HEK293 (cell line): ENCODE results near the gene LMO4.
A peak's percentile ranks its signal among the peaks of the same experiment; 100 is the strongest.

Source experiments
- GLI4 ChIP-seq: fragments of 450-650 bp; formaldehyde crosslinking; IDR thresholded peaks from 2 replicates; pipeline ENCODE4 v1.5.1; 2016; ENCODE audit warnings: missing biosample characterization, missing genetic modification characterization
- MZF1 ChIP-seq: fragments of 450-650 bp; formaldehyde crosslinking; IDR thresholded peaks from 2 replicates; pipeline ENCODE4 v1.5.1; 2017; ENCODE audit warnings: missing biosample characterization, missing genetic modification characterization, borderline replicate concordance
- RBAK ChIP-seq: fragments of 450-650 bp; formaldehyde crosslinking; IDR thresholded peaks from 2 replicates; pipeline ENCODE4 v1.5.1; 2016; ENCODE audit warnings: missing biosample characterization, missing genetic modification characterization
- REPIN1 ChIP-seq: fragments of 450-650 bp; formaldehyde crosslinking; IDR thresholded peaks from 2 replicates; pipeline ENCODE4 v1.5.1; 2017; ENCODE audit warnings: missing biosample characterization, missing genetic modification characterization, low read depth
- REST ChIP-seq: fragments of 450-650 bp; formaldehyde crosslinking; IDR thresholded peaks from 2 replicates; pipeline ENCODE4 v1.5.1; 2016; ENCODE audit warnings: missing biosample characterization, missing genetic modification characterization
- SCRT1 ChIP-seq: fragments of 450-650 bp; formaldehyde crosslinking; IDR thresholded peaks from 2 replicates; pipeline ENCODE4 v1.5.1; 2016; ENCODE audit warnings: missing biosample characterization, missing genetic modification characterization, borderline replicate concordance
- ZFHX2 ChIP-seq: fragments of 450-650 bp; formaldehyde crosslinking; conservative IDR thresholded peaks from 2 replicates; pipeline ENCODE4 v1.5.1; 2016; ENCODE audit warnings: missing biosample characterization, missing genetic modification characterization
- ZFP37 ChIP-seq: fragments of 450-650 bp; formaldehyde crosslinking; IDR thresholded peaks from 2 replicates; pipeline ENCODE4 v1.5.1; 2016; ENCODE audit warnings: missing biosample characterization, missing genetic modification characterization
- ZFP69B ChIP-seq: fragments of 450-650 bp; formaldehyde crosslinking; IDR thresholded peaks from 2 replicates; pipeline ENCODE4 v1.5.1; 2016; ENCODE audit warnings: missing biosample characterization, missing genetic modification characterization
- ZNF112 ChIP-seq: fragments of 450-650 bp; formaldehyde crosslinking; IDR thresholded peaks from 2 replicates; pipeline ENCODE4 v1.5.0; 2017; ENCODE audit warnings: missing biosample characterization, missing genetic modification characterization
- ZNF221 ChIP-seq: fragments of 450-650 bp; formaldehyde crosslinking; IDR thresholded peaks from 2 replicates; pipeline ENCODE4 v1.5.1; 2017; ENCODE audit warnings: missing biosample characterization, missing genetic modification characterization, borderline replicate concordance
- ZNF366 ChIP-seq: fragments of 450-650 bp; formaldehyde crosslinking; conservative IDR thresholded peaks from 2 replicates; pipeline ENCODE4 v1.5.1; 2016; ENCODE audit warnings: missing biosample characterization, missing genetic modification characterization
- ZNF394 ChIP-seq: fragments of 450-650 bp; formaldehyde crosslinking; IDR thresholded peaks from 2 replicates; pipeline ENCODE4 v1.5.1; 2016; ENCODE audit warnings: missing biosample characterization, missing genetic modification characterization, mild to moderate bottlenecking, moderate library complexity, borderline replicate concordance
- ZNF426 ChIP-seq: fragments of 450-650 bp; formaldehyde crosslinking; IDR thresholded peaks from 2 replicates; pipeline ENCODE4 v1.5.1; 2017; ENCODE audit warnings: missing biosample characterization, missing genetic modification characterization, mild to moderate bottlenecking, inconsistent platforms, moderate library complexity
- ZNF433 ChIP-seq: fragments of 450-650 bp; formaldehyde crosslinking; IDR thresholded peaks from 2 replicates; pipeline ENCODE4 v1.5.1; 2016; ENCODE audit warnings: missing biosample characterization, missing genetic modification characterization, low read depth
- ZNF510 ChIP-seq: fragments of 450-650 bp; formaldehyde crosslinking; IDR thresholded peaks from 2 replicates; pipeline ENCODE4 v1.5.1; 2018; ENCODE audit warnings: mild to moderate bottlenecking, missing genetic modification characterization, missing biosample characterization; ENCODE audit not compliant: insufficient replicate concordance
- ZNF561 ChIP-seq: fragments of 450-650 bp; IDR thresholded peaks from 2 replicates; pipeline ENCODE4 v1.5.1; 2018; ENCODE audit warnings: missing biosample characterization, missing genetic modification characterization, borderline replicate concordance
- ZNF654 ChIP-seq: fragments of 450-650 bp; formaldehyde crosslinking; IDR thresholded peaks from 2 replicates; pipeline ENCODE4 v1.5.1; 2016; ENCODE audit warnings: low read depth, missing biosample characterization, missing genetic modification characterization
- ZNF660 ChIP-seq: fragments of 450-650 bp; IDR thresholded peaks from 2 replicates; pipeline ENCODE4 v1.5.1; 2018; ENCODE audit warnings: missing biosample characterization, mild to moderate bottlenecking, missing genetic modification characterization
- ZNF677 ChIP-seq: fragments of 450-650 bp; IDR thresholded peaks from 2 replicates; pipeline ENCODE4 v1.5.0; 2018; ENCODE audit warnings: missing biosample characterization, mild to moderate bottlenecking, missing genetic modification characterization, moderate library complexity
- ZNF707 ChIP-seq: fragments of 450-650 bp; formaldehyde crosslinking; IDR thresholded peaks from 2 replicates; pipeline ENCODE4 v1.5.1; 2016; ENCODE audit warnings: missing biosample characterization, missing genetic modification characterization
- ZNF76 ChIP-seq: fragments of 450-650 bp; formaldehyde crosslinking; IDR thresholded peaks from 2 replicates; pipeline ENCODE4; 2016; ENCODE audit warnings: low read depth, missing biosample characterization, missing genetic modification characterization, borderline replicate concordance
- ZNF830 ChIP-seq: fragments of 450-650 bp; IDR thresholded peaks from 2 replicates; pipeline ENCODE4 v1.5.0; 2018; ENCODE audit warnings: missing biosample characterization, missing genetic modification characterization, low read depth, mild to moderate bottlenecking, moderate library complexity
- TF ChIP-seq, protein P1 (sequence below): fragments of 450-650 bp; formaldehyde crosslinking; conservative IDR thresholded peaks from 2 replicates; pipeline ENCODE4 v1.5.1; 2016; ENCODE audit warnings: low read depth, missing biosample characterization, missing genetic modification characterization
- TF ChIP-seq, protein P2 (sequence below): fragments of 450-650 bp; formaldehyde crosslinking; IDR thresholded peaks from 2 replicates; pipeline ENCODE4 v1.5.1; 2016; ENCODE audit warnings: missing biosample characterization, missing genetic modification characterization
- TF ChIP-seq, protein P3 (sequence below): fragments of 450-650 bp; formaldehyde crosslinking; IDR thresholded peaks from 2 replicates; pipeline ENCODE4 v1.5.0; 2017; ENCODE audit warnings: missing biosample characterization, missing genetic modification characterization, borderline replicate concordance

The LMO4 gene

DNA sequence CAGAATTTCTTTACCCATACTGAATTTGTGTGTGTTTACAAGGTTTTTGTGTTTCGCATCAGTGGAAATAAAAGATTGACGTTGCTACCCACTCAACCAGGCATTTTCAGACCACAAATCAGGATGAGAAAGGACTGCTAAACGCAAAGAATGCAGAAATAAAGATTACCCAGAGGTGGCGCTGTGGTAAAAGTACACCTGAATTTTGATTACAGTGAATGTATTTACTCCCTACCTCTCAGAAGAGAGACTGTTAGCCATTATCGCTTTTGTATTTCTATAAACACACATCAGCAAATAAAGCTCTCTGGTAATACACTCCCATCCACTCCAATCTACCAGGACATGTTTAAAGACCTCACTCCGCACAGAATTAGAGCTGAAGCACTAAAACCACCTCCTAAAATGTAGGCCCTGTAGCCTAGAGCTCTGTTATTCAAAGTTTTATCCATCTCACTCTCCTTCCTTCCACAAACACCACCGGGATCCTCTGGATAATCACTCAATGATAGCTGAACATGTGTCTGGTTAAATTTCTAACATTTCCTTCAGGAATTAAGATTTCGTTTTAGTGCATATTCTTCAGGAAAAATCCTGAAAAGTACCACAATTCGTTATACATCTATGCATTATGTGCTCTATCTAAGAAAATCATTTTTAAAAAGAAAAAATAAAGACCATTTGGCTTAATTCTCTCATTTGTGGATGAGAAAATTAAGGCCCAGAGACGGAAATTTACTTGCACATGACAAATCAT, 2.5 kb upstream of the LMO4 start (continued):
- TF ChIP-seq, protein P1, sequence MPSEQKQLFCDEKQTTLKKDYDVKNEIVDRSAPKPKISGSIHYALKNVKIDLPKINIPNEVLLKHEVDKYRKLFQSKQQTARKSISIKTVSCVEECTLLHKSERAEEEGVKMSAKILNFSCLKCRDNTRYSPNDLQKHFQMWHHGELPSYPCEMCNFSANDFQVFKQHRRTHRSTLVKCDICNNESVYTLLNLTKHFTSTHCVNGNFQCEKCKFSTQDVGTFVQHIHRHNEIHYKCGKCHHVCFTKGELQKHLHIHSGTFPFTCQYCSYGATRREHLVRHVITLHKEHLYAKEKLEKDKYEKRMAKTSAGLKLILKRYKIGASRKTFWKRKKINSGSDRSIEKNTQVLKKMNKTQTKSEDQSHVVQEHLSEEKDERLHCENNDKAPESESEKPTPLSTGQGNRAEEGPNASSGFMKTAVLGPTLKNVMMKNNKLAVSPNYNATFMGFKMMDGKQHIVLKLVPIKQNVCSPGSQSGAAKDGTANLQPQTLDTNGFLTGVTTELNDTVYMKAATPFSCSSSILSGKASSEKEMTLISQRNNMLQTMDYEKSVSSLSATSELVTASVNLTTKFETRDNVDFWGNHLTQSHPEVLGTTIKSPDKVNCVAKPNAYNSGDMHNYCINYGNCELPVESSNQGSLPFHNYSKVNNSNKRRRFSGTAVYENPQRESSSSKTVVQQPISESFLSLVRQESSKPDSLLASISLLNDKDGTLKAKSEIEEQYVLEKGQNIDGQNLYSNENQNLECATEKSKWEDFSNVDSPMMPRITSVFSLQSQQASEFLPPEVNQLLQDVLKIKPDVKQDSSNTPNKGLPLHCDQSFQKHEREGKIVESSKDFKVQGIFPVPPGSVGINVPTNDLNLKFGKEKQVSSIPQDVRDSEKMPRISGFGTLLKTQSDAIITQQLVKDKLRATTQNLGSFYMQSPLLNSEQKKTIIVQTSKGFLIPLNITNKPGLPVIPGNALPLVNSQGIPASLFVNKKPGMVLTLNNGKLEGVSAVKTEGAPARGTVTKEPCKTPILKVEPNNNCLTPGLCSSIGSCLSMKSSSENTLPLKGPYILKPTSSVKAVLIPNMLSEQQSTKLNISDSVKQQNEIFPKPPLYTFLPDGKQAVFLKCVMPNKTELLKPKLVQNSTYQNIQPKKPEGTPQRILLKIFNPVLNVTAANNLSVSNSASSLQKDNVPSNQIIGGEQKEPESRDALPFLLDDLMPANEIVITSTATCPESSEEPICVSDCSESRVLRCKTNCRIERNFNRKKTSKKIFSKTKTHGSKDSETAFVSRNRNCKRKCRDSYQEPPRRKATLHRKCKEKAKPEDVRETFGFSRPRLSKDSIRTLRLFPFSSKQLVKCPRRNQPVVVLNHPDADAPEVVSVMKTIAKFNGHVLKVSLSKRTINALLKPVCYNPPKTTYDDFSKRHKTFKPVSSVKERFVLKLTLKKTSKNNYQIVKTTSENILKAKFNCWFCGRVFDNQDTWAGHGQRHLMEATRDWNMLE (tag by site-specific recombination): no peak
- TF ChIP-seq ZFP69B (tag by site-specific recombination) (no peak), ZNF76 (no peak), REPIN1 (tag by site-specific recombination) (no peak), ZFP37 (tag by site-specific recombination) (no peak), ZNF660 (tag by site-specific recombination) (peak; percentile 81), ZNF366 (peak; percentile 73), REST (tag by site-specific recombination) (no peak), ZNF707 (tag by site-specific recombination) (no peak), ZNF677 (no peak), ZNF112 (tag by site-specific recombination) (no peak), GLI4 (no peak), RBAK (tag by site-specific recombination) (no peak), SCRT1 (tag by site-specific recombination) (no peak), ZNF510 (no peak), ZNF654 (tag by site-specific recombination) (peak; percentile 60), MZF1 (no peak), ZNF433 (no peak), ZFHX2 (tag by site-specific recombination) (no peak), ZNF221 (tag by site-specific recombination) (no peak), ZNF394 (tag by site-specific recombination) (no peak), ZNF561 (tag by site-specific recombination) (no peak), ZNF426 (tag by site-specific recombination) (no peak), ZNF830 (tag by site-specific recombination) (no peak)
- TF ChIP-seq, protein P2, sequence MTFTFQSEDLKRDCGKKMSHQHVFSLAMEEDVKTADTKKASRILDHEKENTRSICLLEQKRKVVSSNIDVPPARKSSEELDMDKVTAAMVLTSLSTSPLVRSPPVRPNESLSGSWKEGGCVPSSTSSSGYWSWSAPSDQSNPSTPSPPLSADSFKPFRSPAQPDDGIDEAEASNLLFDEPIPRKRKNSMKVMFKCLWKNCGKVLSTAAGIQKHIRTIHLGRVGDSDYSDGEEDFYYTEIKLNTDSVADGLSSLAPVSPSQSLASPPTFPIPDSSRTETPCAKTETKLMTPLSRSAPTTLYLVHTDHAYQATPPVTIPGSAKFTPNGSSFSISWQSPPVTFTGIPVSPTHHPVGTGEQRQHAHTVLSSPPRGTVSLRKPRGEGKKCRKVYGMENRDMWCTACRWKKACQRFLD (tag by site-specific recombination): no peak
- TF ChIP-seq, protein P3, sequence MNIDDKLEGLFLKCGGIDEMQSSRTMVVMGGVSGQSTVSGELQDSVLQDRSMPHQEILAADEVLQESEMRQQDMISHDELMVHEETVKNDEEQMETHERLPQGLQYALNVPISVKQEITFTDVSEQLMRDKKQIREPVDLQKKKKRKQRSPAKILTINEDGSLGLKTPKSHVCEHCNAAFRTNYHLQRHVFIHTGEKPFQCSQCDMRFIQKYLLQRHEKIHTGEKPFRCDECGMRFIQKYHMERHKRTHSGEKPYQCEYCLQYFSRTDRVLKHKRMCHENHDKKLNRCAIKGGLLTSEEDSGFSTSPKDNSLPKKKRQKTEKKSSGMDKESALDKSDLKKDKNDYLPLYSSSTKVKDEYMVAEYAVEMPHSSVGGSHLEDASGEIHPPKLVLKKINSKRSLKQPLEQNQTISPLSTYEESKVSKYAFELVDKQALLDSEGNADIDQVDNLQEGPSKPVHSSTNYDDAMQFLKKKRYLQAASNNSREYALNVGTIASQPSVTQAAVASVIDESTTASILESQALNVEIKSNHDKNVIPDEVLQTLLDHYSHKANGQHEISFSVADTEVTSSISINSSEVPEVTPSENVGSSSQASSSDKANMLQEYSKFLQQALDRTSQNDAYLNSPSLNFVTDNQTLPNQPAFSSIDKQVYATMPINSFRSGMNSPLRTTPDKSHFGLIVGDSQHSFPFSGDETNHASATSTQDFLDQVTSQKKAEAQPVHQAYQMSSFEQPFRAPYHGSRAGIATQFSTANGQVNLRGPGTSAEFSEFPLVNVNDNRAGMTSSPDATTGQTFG (tag by site-specific recombination): no peak
